A549 (cell line): Measurements from ENCODE around the gene PKD1. TPM values are rescaled to one million over a fixed set of nuclear protein-coding genes. Genes with fewer than 3 reads are reported as not detected.
"Not testable (repeated sequence)": the region's sequence is repeated elsewhere in the genome, so short reads cannot be mapped to it uniquely, and the experiment has no call there.

Experiments used
- ATAC-seq, 2 experiments: fragments of 200-7000 bp in 1 of 2; fragments of >200 bp in 1 of 2; cut with Nextera tagmentation in 1 of 2; cut with Tn5 transposase in 1 of 2; 3 replicates each; pipeline versions ENCODE4 v1.8.0 to v1.9.1; 2018 to 2020; ENCODE audit warnings: mild to moderate bottlenecking in 1 of 2, moderate library complexity in 1 of 2
- CTCF ChIA-PET: fragments of 300-600 bp; sonication (Branson Sonifier 250); formaldehyde crosslinking; extraction: SDS; loops from one replicate; lab custom pipeline; 2021; ENCODE audit warnings: antibody characterized with exemption, inconsistent platforms; lab: Yijun Ruan, JAX
- POLR2A ChIA-PET: fragments of 350-600 bp; formaldehyde crosslinking; extraction: SDS; loops from one replicate; lab custom pipeline; 2021; ENCODE audit warnings: antibody characterized with exemption, inconsistent platforms; lab: Yijun Ruan, JAX
- DNase-seq, 2 experiments: peaks; one replicate each; pipeline versions ENCODE4 v3.0.0 to v3.0.0-alpha.2; 2011 to 2016; ENCODE audit warnings: low read depth in 1 of 2, low spot score in 1 of 2
- FAIRE-seq: peaks from 2 replicates; lab custom pipeline; 2011; peaks lifted over from hg19 to GRCh38; lab: Jason Lieb, UNC
- H3K27ac ChIP-seq, 2 experiments: fragments of >200 bp; sonication (Bioruptor Twin); formaldehyde crosslinking; 3 replicates each; pipeline ENCODE4 v1.5.1; 2016 to 2017
- H3K4me1 ChIP-seq: fragments of >200 bp; sonication (Bioruptor Twin); formaldehyde crosslinking; 3 replicates; pipeline ENCODE4 v1.6.1; 2016
- H3K4me2 ChIP-seq: fragments of >200 bp; sonication (Bioruptor Twin); formaldehyde crosslinking; 3 replicates; pipeline ENCODE4 v1.6.1; 2016
- H3K4me3 ChIP-seq: fragments of >200 bp; sonication (Bioruptor Twin); formaldehyde crosslinking; 3 replicates; pipeline ENCODE4 v1.5.1; 2016
- H3K9me3 ChIP-seq: fragments of >200 bp; sonication (Bioruptor Twin); formaldehyde crosslinking; 3 replicates; pipeline ENCODE4 v1.6.1; 2016
- WGBS: methylation state at CpG from one replicate; pipeline ENCODE4 v1.1.6; 2017; ENCODE audit errors: missing lambda C conversion rate; 5-methylcytosine and 5-hydroxymethylcytosine counted together
- polyA plus RNA-seq, 4 experiments: library from polyadenylated mRNA; depleted of rRNA in 3 of 4; stranded (reverse); fragments of >200 nt; fragmentation: RNase III in 1 of 4; extraction: RNeasy Plus Mini Kit Qiagen cat#74134 plus additional on column Dnase treatment in 1 of 4; gene quantifications; 2 replicates in 3 of 4; 3 replicates in 1 of 4; pipeline ENCODE4 v1.2.3, GENCODE V29; 2011 to 2017

PKD1 gene
- polyA plus RNA-seq, 2 of the 4 experiments (the other 2 are of a cell fraction): 11.5 to 39.2 TPM

DNA sequence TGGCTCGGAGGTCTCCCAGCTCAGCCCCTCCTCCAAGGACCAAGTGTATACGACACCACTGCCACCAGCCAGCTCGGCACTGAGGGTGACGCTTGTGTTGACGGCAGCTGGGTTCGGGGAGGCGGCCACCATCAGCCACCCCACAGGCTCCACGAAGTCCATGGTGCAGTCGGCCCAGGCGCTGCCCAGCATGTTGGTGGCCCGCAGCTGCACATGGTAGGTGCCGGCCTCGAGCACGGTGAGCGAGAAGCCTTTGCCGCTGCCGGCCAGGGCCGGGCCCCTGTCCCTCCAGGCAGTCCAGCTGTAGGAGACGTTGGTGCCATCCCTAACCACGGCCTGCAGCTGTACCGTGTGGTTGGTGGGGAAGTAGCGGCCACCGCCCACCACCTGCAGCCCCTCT, 25.8 kb downstream of the PKD1 start:
- POLR2A ChIA-PET, ATAC-seq, H3K4me2 ChIP-seq, FAIRE-seq, H3K4me3 ChIP-seq, DNase-seq, H3K4me1 ChIP-seq, H3K27ac ChIP-seq, CTCF ChIA-PET, H3K9me3 ChIP-seq: not testable (repeated sequence)
- 98% methylated on average over 8 of the region's 23 CpGs for WGBS

DNA sequence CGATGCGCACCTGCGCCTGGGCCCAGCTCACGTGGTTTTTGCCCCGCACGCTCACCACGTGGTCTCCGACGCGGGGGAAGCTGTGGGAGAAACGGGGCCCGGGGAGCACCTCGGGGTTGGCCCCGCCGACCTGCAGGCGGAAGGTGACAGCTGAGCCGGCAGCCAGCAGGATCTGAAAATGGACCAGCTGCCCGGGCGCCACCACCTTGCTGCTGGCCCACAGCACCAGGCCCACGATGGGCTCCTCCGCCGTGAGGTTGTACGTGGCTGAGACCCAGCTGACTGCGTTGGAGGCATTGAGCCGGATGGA, 26.5 kb downstream of the PKD1 start:
- H3K4me3 ChIP-seq, POLR2A ChIA-PET, H3K27ac ChIP-seq, CTCF ChIA-PET, H3K4me1 ChIP-seq, H3K9me3 ChIP-seq, H3K4me2 ChIP-seq, DNase-seq, FAIRE-seq, ATAC-seq: not testable (repeated sequence)
- WGBS: 97% methylated on average over 25 of the region's 25 CpGs

DNA sequence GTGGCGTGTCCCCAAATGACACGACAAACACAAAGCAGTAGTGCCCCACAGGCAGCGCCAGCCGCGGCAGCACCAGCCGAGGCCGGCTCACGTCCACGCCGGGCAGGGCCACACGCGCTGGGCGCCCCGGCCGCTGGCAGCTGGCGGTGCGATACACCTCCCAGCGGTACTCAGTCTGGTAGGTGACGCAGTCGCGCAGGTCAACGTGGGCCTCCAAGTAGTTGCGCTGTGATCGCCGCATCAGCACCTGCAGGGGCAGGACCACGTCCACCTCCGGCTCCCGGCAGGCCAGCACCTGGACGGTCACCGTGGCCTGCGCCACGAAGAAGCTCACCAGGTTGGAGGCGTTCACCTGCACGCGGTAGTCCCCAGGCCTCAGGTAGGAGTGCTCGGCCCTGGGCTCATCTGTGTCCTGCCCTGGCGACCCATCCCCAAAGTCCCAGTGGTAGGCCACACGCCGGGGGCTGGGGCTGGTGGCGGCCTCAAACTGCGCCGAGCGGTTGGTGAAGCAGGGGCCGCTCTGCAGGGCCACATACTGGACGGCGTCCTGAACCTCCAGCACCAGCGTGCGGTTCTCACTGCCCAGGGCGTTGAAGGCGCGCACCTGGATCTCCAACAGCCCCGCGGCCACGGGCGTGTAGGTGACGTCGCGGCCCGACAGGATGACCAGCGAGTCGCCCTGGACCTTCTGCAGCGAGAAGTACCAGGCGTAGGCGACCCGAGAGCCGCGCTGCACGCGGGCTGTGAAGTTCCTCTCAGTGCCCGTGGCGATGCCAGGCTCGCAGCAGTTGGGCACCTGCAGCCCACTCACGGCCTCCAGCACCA, 27.0 kb downstream of the PKD1 start:
- H3K27ac ChIP-seq, H3K4me3 ChIP-seq, CTCF ChIA-PET, H3K9me3 ChIP-seq, ATAC-seq, FAIRE-seq, DNase-seq, POLR2A ChIA-PET, H3K4me2 ChIP-seq, H3K4me1 ChIP-seq: not testable (repeated sequence)
- WGBS: 98% methylated on average over 50 of the region's 73 CpGs

DNA sequence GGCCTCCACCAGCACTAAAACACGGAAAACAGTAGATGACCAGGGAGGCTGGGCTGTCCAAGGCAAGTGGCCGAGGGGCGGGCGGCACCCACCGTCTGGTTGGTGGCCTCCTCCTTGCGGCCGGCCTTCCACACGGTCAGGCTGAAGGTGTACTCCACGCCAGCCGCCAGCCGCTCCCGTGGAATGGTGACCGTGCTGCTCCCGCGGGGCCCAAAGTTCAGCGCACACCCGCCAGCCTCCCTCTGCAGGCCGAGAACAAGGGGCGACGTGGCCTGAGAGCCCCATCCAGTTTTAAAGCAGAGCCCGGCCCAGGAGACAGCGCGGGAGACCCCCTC, 27.9 kb downstream of the PKD1 start:
- POLR2A ChIA-PET, CTCF ChIA-PET, H3K27ac ChIP-seq, FAIRE-seq, H3K4me3 ChIP-seq, H3K4me1 ChIP-seq, DNase-seq, H3K4me2 ChIP-seq, H3K9me3 ChIP-seq: not testable (repeated sequence)
- ATAC-seq: peak; percentile 25; a peak in 5 of 6 replicates
- WGBS: 92% methylated on average over 8 of the region's 23 CpGs

DNA sequence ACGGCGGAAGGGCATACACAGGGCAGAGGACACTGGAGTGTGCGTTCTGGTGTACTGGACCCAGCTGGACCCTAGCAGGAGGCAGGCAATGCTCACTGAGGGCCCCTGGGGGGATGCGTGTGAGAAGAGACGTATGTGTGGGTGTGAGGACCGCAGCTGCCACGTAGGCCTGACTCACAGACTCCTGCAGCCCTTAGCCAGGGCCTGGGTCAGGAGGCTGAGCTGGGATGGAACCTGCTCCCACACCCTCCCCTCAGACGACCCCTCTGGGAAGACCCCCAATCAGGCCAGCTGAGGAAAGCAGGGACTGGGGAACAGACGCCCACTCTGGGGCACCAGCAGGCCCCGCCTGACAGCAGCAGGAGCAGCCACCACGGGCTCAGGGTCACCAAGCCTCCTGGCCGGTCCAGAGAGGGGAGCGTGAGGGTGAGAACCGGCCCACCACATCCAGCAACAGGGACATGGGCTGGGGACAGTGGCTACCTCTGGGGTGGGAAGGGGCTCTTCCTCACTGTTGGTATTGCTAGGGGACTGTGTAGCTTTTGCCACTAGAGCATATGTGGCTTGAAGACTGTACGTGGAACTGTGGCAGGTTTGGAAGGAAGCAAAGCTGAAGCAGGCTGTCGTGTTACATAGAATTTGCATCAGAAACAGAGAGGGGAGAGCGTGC, 28.4 kb downstream of the PKD1 start:
- H3K4me2 ChIP-seq, POLR2A ChIA-PET, H3K9me3 ChIP-seq, FAIRE-seq, H3K27ac ChIP-seq, CTCF ChIA-PET, H3K4me3 ChIP-seq, H3K4me1 ChIP-seq: not testable (repeated sequence)
- 82% methylated on average over 14 of the region's 17 CpGs for WGBS
- DNase-seq (peak in 1 of 2 experiments; percentile 5), ATAC-seq (peak; percentile 43 to 48; a peak in 4 of 6 replicates)

DNA sequence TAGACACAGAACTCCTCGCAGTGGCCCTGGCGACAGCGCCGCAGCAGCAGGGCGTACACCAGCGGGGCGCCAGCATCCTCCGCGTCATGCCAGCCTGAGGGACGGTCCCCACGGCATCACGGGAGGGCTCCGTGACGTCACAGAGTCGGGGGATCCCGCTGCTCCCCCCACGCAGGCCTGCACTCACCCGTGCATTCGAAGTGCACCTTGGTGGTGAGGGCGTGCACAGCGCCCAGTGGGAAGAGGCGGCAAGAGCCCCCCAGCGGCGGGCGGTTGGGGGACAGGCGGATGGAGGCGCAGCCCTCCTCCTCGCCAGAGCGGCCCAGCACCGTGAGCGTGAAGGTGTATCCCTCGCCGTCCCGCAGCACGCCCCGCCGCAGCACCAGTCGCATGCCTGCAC, 29.5 kb downstream of the PKD1 start:
- H3K4me3 ChIP-seq, FAIRE-seq, DNase-seq, H3K4me1 ChIP-seq, CTCF ChIA-PET, POLR2A ChIA-PET, H3K9me3 ChIP-seq, ATAC-seq, H3K4me2 ChIP-seq, H3K27ac ChIP-seq: not testable (repeated sequence)
- 98% methylated on average over 24 of the region's 38 CpGs for WGBS

DNA sequence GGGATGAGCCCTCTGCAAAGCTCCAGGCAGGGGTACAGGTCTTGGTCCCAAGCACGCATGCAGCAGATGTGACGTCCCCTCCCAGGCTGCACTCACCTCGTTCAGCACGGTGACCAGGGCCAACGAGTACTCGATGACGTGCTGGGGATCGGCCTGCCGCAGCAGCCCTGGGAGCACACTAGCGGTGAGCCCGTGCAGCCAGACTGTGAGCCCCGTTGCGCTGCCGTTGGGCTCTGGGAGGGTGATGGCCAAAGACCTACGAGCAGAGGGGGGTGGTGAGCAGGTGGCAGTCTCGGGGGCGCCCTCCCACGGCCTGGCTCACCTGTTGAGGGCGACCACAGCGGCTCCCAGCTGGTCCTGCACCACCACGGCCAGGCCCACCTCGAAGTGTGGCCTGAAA, 29.9 kb downstream of the PKD1 start:
- CTCF ChIA-PET: interaction anchor here (1.1 kb wide), 1 partner anchor 35 kb away, joined by 4 read pairs; no protein-coding TSS in a partner anchor
- H3K4me1 ChIP-seq, H3K27ac ChIP-seq, ATAC-seq, POLR2A ChIA-PET, FAIRE-seq, H3K4me2 ChIP-seq, H3K4me3 ChIP-seq, H3K9me3 ChIP-seq: not testable (repeated sequence)
- WGBS: 84% methylated on average over 10 of the region's 22 CpGs
- peak in 1 of 2 experiments; percentile 0 for DNase-seq

DNA sequence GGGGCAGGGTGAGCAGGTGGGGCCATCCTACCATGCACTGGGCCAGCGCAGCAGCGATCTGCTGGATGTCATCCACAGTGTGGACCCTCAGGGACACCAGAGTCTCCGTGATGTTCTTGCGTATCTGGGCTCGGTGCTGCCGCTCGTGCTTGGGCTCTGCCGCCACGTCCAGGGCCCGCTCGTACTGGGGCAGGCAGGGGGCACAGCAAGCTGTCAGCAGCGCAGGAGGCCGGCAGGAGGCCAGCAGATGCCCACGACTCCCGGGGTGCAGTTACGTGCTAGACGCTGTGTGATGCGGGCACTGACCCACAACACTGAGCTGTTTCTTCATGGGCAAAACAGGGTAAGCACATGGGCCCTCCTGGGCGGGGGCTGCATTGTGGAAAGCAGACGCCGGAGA, 30.4 kb downstream of the PKD1 start:
- 96% methylated on average over 9 of the region's 21 CpGs for whole genome bisulfite sequencing
- H3K27ac ChIP-seq, H3K9me3 ChIP-seq, ATAC-seq, H3K4me2 ChIP-seq, H3K4me3 ChIP-seq, POLR2A ChIA-PET, DNase-seq, H3K4me1 ChIP-seq, FAIRE-seq: not testable (repeated sequence)
- CTCF ChIA-PET: interaction anchor here (1.1 kb wide), 1 partner anchor 35 kb away, joined by 4 read pairs; no protein-coding TSS in a partner anchor

DNA sequence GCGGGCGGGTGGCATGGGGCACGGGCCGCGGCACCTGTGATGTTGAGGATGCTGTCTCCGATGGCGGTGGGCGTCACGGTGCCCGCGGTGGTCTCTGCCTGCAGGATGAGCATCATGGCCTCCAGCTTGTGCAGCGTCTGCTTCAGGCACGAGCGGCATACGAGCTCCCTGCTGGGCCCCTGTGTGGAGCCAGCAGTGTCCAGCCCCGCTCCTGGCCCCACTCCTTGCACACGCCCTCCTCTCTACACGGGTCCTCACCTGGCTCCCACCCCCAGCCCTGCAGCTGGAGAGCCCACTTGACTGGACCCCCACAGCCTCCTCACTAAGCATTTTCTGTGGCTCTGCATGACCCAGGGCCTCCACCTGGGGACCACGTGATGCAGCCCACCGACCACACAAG, 31.2 kb downstream of the PKD1 start:
- FAIRE-seq, H3K27ac ChIP-seq, H3K9me3 ChIP-seq, DNase-seq, H3K4me2 ChIP-seq, H3K4me1 ChIP-seq, CTCF ChIA-PET, H3K4me3 ChIP-seq, POLR2A ChIA-PET: not testable (repeated sequence)
- WGBS: 85% methylated on average over 7 of the region's 20 CpGs
- peak; percentile 53 to 58 for ATAC-seq
